Mesangial cell (primary cell): Measurements from ENCODE around the gene ROBO3. TPM values are rescaled to one million over a fixed set of nuclear protein-coding genes. Genes with fewer than 3 reads are reported as not detected.

Source experiments
- total RNA-seq: library from RNA; depleted of rRNA; stranded (reverse); fragments of >200 nt; gene quantifications from 2 replicates; pipeline ENCODE4 v1.2.3, GENCODE V29; 2015

ROBO3 gene
- total RNA-seq: 22.3 and 22.6 TPM in 2 replicates

GRCh38 chr11:124865181-124865901 is at the start of gene ROBO3:
Gene ROBO3, plus strand, starts transcription at chr11:124865432. Its CDS starts 146 bp downstream, at chr11:124865578.

GRCh38 chr11:124897674-124898262 is 32.5 kb downstream of the ROBO3 start, which contains the start of gene ROBO4:
Gene ROBO4, minus strand, starts transcription at chr11:124897865. Its CDS starts 70 bp downstream, at chr11:124897795.

GRCh38 chr11:124918950-124919349 is 53.7 kb downstream of the ROBO3 start, which contains the start of gene HEPN1:
Gene HEPN1, plus strand, starts transcription at chr11:124919250.

Other genes starting within 250 kb of the ROBO3 start
- 17.8 and 24.1 TPM in 2 replicates for gene TBRG1, start 242.6 kb upstream of the ROBO3 start, total RNA-seq
- gene SIAE, start 191.7 kb upstream of the ROBO3 start, total RNA-seq: 5.2 and 16.9 TPM in 2 replicates
- gene SPA17, start 191.5 kb upstream of the ROBO3 start, total RNA-seq: 4.2 and 12.9 TPM in 2 replicates
- gene NRGN, start 125.5 kb upstream of the ROBO3 start, total RNA-seq: 0.76 and 11.1 TPM in 2 replicates
- gene VSIG2, start 113.2 kb upstream of the ROBO3 start, total RNA-seq: 0.13 TPM in 1 of 2 replicates, not detected in the other
- gene ESAM, start 103.1 kb upstream of the ROBO3 start, total RNA-seq: 6.1 and 35.7 TPM in 2 replicates
- 7.5 and 11.1 TPM in 2 replicates for gene MSANTD2, start 65.0 kb upstream of the ROBO3 start, total RNA-seq
- 0.65 and 0.76 TPM in 2 replicates for gene ROBO4, start 32.4 kb downstream of the ROBO3 start, total RNA-seq
- gene HEPN1, start 53.8 kb downstream of the ROBO3 start, total RNA-seq: not detected in 2 replicates
- gene HEPACAM, start 70.6 kb downstream of the ROBO3 start, total RNA-seq: not detected in 2 replicates
- gene CCDC15, start 88.8 kb downstream of the ROBO3 start, total RNA-seq: 0.25 and 2.3 TPM in 2 replicates
- 0.25 and 0.98 TPM in 2 replicates for gene SLC37A2, start 197.9 kb downstream of the ROBO3 start, total RNA-seq
- 23.0 and 23.6 TPM in 2 replicates for gene TMEM218, start 246.2 kb downstream of the ROBO3 start, total RNA-seq